PC-9 (cell line): ENCODE results near the gene HPS3.

Experiments used
- CTCF ChIP-seq: fragments of 200-600 bp; sonication (generic); conservative IDR thresholded peaks from 2 replicates; pipeline ENCODE4 v1.6.1; 2017; ENCODE audit warnings: mixed run types, antibody characterized with exemption, mild to moderate bottlenecking, moderate library complexity
- EZH2 ChIP-seq: fragments of 200-600 bp; sonication (generic); IDR thresholded peaks from 2 replicates; pipeline ENCODE4 v1.8.0; 2017; ENCODE audit warnings: antibody characterized with exemption, low read depth

GRCh38 chr3:149216193-149216869 is 86.9 kb downstream of the HPS3 start:
- TF ChIP-seq CTCF, result no peak
- no peak for TF ChIP-seq EZH2
